GM19438 (cell line): ENCODE data around the gene TFR2.
A peak's percentile ranks its signal among the peaks of the same experiment; 100 is the strongest.

Source experiments
- ATAC-seq: cut with Tn5 transposase; IDR thresholded peaks from one replicate; pipeline ENCODE4 v1.9.1; 2021; ENCODE audit warnings: low read depth; ENCODE audit not compliant: unreplicated experiment

TFR2 gene

GRCh38 chr7:100655908-100656674 is 14.7 kb upstream of the TFR2 start, which contains the start of gene ACTL6B:
Gene ACTL6B, minus strand, starts transcription at chr7:100656448. Its CDS starts 94 bp downstream, at chr7:100656354.
- no peak for ATAC-seq

- ATAC-seq = no peak
Measured at GRCh38 chr7:100654908-100655831, 13.8 kb upstream of the TFR2 start.

GRCh38 chr7:100649826-100650565 is 8.6 kb upstream of the TFR2 start:
- no peak for ATAC-seq

GRCh38 chr7:100642534-100642907 is 1.2 kb upstream of the TFR2 start:
- ATAC-seq = no peak

DNA sequence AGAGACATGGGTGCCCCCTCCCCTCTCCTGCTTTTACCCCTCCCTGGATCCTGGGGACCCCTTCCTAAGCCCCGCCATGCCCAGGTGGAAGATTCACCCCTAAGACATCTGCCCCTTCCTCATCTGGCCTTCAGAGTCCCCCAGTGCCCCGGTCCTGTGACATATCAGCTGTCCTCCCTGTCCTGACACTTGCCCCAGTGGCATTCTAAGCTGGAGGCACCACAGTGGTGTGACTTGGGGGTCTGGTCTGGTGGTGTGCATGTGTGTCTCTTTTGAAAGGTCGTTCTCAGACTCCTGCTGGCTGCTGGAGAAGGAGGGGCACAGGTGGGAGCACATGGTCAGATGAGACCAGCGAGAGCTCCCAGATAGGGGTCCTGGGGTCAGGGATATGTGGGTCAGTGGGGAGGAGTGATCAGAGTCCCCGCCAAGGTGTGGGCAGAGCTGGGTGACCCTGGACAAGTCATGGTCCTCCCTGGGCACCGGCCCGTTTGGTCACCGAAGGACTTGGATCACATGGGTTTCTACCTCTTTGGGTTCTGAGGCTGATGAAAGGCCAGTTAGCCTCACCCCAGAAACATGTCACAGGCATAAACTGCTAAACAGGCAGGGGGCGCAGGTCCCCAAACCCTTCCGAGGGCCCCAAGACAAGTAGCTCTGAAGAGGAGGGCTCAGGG is 645 bp upstream of the TFR2 start:
- no peak for ATAC-seq

GRCh38 chr7:100640517-100641440 is 573 bp downstream of the TFR2 start:
- ATAC-seq = no peak

GRCh38 chr7:100639995-100640516 is 1.3 kb downstream of the TFR2 start:
- ATAC-seq = no peak

- ATAC-seq = peak; percentile 57
Measured at GRCh38 chr7:100632951-100633717, 8.2 kb downstream of the TFR2 start.

- ATAC-seq = no peak
Measured at GRCh38 chr7:100630066-100630465, 11.3 kb downstream of the TFR2 start.

- no peak for ATAC-seq
Measured at GRCh38 chr7:100629117-100629716, 12.1 kb downstream of the TFR2 start.

DNA sequence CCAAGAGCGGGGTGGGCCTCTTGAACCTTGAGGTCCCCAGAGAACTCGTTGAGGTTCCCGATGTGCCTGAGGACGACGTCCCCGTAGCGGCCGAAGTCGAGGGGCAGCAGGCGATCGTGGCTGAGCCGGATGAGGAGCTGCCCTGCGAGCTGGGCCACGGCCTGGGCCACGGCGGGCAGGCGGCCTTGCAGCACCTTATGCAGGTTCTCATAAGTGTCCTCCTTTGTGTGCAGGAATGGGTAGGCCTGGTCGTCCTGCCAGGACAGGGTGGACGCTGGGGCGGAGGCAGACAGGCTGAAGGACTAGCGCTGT is 14.2 kb downstream of the TFR2 start:
- ATAC-seq = no peak

- ATAC-seq = peak; percentile 94
Measured at GRCh38 chr7:100626530-100627237, 14.7 kb downstream of the TFR2 start.

GRCh38 chr7:100626055-100626454 is 15.3 kb downstream of the TFR2 start:
- no peak for ATAC-seq

DNA sequence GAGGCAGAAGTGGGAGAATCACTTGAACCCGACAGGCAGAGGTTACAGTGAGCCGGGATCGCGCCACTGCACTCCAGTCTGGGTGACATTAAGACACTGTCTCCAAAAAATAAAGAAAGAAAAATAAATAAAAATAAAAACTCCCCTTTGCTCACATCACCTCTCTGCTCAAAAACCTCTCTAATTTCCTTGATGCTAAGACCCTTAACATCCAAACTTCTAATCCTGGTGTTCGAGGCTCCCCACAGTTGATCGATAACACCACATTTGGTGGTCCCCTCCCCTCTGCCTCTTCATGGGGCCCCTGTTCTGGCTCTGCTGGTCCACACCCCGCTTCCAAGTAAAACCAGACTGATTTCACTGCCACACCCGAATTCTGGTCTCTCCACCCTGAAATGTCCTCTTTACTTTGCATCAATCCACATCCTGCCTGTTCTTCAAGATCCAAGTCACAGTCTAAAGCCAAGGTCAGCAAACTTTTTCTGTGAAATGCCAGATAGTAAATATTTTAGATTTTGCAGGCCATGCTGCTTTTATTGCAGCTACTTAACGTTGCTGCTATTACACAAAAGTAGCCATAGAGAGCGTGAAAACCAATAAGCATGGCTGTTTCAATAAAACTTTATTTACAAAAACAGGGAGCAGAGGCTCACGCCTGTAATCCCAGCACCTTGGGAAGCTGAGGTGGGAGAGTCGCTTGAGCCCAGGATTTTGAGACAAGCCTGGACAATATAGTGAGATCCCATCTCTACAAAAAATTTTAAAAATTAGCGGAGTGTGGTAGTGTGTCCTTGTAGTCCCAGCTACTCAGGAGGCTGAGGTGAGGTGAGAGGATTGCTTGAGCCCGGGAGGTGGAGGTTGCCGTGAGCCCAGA is 17.2 kb downstream of the TFR2 start:
- no peak for ATAC-seq

GRCh38 chr7:100621554-100621953 is 19.8 kb downstream of the TFR2 start:
- ATAC-seq = no peak

DNA sequence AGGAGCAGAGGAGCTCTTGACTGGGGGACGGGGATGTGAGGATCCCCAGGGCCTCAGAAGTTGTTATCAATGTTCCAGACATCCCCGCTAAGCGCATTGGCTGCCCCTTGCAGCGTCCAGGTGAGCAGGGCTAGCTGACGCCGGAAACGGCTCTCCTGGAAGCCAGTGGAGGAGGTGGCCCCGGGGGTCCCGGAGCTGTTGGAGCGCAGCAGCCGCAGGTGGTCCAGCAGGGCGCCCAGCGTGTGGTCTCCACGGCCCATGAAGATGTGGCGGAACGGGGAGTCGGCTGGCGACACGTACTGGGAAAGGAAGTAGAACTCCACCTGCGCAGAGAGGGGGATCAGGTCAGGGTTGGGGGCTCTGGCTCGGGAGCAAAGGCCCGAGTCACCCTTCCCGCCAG is 20.5 kb downstream of the TFR2 start:
- ATAC-seq = no peak

GRCh38 chr7:100620239-100620638 is 21.1 kb downstream of the TFR2 start:
- ATAC-seq = no peak
